ENCODE measurements around the gene RPS19. TPM values are rescaled to one million over a fixed set of nuclear protein-coding genes. Genes with fewer than 3 reads are reported as not detected.

Gene RPS19
- polyA plus RNA-seq, 2 of the 4 experiments (the other 2 are of a cell fraction): 3,564 to 7,778 TPM

GRCh38 chr19:41860419-41861115 lies 512 bp downstream of the RPS19 start (continued):
- TF ChIP-seq FOXS1 (CRISPR knock-in tag; IDR thresholded peaks at IDR 0.05): no peak
- TF ChIP-seq EHMT2 (IDR thresholded peaks at IDR 0.05; ENCODE audit: low read depth): no peak
- TF ChIP-seq ATOH8 (CRISPR knock-in tag; IDR thresholded peaks at IDR 0.05; ENCODE audit: low read depth): peak; percentile 59; the same call in 1 of the 2 replicates
- no peak; the same call in 1 of the 2 replicates for TF ChIP-seq MAX (IDR thresholded peaks at IDR 0.05)
- no peak for TF ChIP-seq RFX5 (IDR thresholded peaks at IDR 0.05)
- no peak; the same call in 1 of the 2 replicates for TF ChIP-seq FOSB (CRISPR knock-in tag; IDR thresholded peaks at IDR 0.05)
- no peak for TF ChIP-seq GATA3 (IDR thresholded peaks at IDR 0.05; ENCODE audit: borderline replicate concordance)
- TF ChIP-seq CHD2 (IDR thresholded peaks at IDR 0.05; ENCODE audit: low read length, partially characterized antibody): no peak
- TF ChIP-seq POLR2AphosphoS2 (conservative IDR thresholded peaks at IDR 0.05; ENCODE audit: low read length): peak; percentile 80; the same call in 1 of the 2 replicates
- no peak for TF ChIP-seq E2F6 (IDR thresholded peaks at IDR 0.05; ENCODE audit: borderline replicate concordance, low read depth)
- TF ChIP-seq RARB (CRISPR knock-in tag; IDR thresholded peaks at IDR 0.05): peak; percentile 73; the same call in 1 of the 2 replicates
- no peak for TF ChIP-seq SREBF2 (IDR thresholded peaks at IDR 0.05)
- TF ChIP-seq BHLHE40 (IDR thresholded peaks at IDR 0.05; ENCODE audit: low read depth, low read length): no peak
- no peak for TF ChIP-seq SMC3 (IDR thresholded peaks at IDR 0.05)
- TF ChIP-seq POLR2A (IDR thresholded peaks at IDR 0.05; ENCODE audit: low read length): no peak
- TF ChIP-seq JUNB (IDR thresholded peaks at IDR 0.05): no peak
- TF ChIP-seq NPAS2 (CRISPR knock-in tag; IDR thresholded peaks at IDR 0.05; ENCODE audit: borderline replicate concordance): 0 out of 2 replicates have a peak, but pooled peaks have one; percentile 73
- TF ChIP-seq TFCP2L1 (CRISPR knock-in tag; IDR thresholded peaks at IDR 0.05): peak; percentile 87
- TF ChIP-seq CHD4 (IDR thresholded peaks at IDR 0.05; ENCODE audit: borderline replicate concordance): no peak
- no peak for TF ChIP-seq CEBPB (IDR thresholded peaks at IDR 0.05)
- no peak for TF ChIP-seq ZC3H11A (IDR thresholded peaks at IDR 0.05)
- no peak for TF ChIP-seq RNF2 (IDR thresholded peaks at IDR 0.05; ENCODE audit: borderline replicate concordance, low read depth)

- ChIA-PET POLR2A (interaction anchor here (1.1 to 3.5 kb wide), 7 partner anchors 11 to 497 kb away, joined by 4 to 102 read pairs (median 10); partner anchors contain the start of genes B9D2, DMRTC2, LYPD4 and RABAC1), CTCF (interaction anchor here (1.0 to 16.4 kb wide), 9 partner anchors 10 to 219 kb away, joined by 3 to 243 read pairs (median 6); partner anchors contain the start of gene RABAC1)
- Histone ChIP-seq H3K9me3 (no peaks in the 10 kb centered on the region), H3K4me3 (peak overlapping the region; percentile 89), H3K4me2 (peak overlapping the region; percentile 98), H3K27ac (peak overlapping the region; percentile 90 to 95), H3K4me1 (peaks cover 53% of the 10 kb centered on the region)
- WGBS (ENCODE audit: missing lambda C conversion rate): 8% methylated on average over 9 of the region's 9 CpGs
- TF ChIP-seq JUN (IDR thresholded peaks at IDR 0.05) (no peak), RARB (CRISPR knock-in tag; IDR thresholded peaks at IDR 0.05) (0 out of 2 replicates have a peak, but pooled peaks have one; percentile 13), POLR2AphosphoS2 (conservative IDR thresholded peaks at IDR 0.05; ENCODE audit: low read length) (no peak; the same call in 1 of the 2 replicates), HOXA7 (CRISPR knock-in tag; IDR thresholded peaks at IDR 0.05) (peak; percentile 81), FOSB (CRISPR knock-in tag; IDR thresholded peaks at IDR 0.05) (peak; percentile 49; the same call in 1 of the 2 replicates)
- FAIRE-seq: peak; percentile 82
- ATAC-seq: no peak
- DNase-seq (ENCODE audit: low read depth in 1 of 2, low spot score in 1 of 2): no peak
These were observed 1.2 kb downstream of the RPS19 start for GRCh38 chr19:41861116-41861768.
